Measurements from ENCODE around the gene PTPRD. TPM values are rescaled to one million over a fixed set of nuclear protein-coding genes. Genes with fewer than 3 reads are reported as not detected.

Gene PTPRD
- total RNA-seq, 1 experiment from 2014 or later, result 1.8 TPM

DNA sequence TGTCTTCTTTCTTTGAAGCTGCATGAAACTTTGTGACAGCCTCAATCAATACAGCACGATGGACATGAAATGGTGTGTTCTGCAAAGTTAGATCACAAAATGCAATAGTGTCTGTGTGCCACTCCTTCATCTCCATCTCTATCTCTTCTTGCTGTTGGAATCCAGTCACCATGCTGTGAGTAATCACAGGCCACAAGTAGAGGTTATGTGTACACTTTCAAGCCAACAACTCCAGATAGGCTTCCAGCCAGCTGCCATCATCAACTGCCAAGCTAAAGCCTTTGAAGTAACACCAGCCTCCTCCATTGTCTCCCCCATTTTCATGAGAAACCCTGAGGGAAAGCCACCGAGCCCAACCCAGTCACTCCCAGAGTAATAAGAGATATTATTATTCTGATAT, 360.6 kb downstream of the PTPRD start:
- CTCF ChIA-PET, result no interaction called here
- H3K27ac Mint-ChIP-seq (ENCODE audit: unreplicated experiment), result no peak overlapping the region
- TF ChIP-seq, protein P1, sequence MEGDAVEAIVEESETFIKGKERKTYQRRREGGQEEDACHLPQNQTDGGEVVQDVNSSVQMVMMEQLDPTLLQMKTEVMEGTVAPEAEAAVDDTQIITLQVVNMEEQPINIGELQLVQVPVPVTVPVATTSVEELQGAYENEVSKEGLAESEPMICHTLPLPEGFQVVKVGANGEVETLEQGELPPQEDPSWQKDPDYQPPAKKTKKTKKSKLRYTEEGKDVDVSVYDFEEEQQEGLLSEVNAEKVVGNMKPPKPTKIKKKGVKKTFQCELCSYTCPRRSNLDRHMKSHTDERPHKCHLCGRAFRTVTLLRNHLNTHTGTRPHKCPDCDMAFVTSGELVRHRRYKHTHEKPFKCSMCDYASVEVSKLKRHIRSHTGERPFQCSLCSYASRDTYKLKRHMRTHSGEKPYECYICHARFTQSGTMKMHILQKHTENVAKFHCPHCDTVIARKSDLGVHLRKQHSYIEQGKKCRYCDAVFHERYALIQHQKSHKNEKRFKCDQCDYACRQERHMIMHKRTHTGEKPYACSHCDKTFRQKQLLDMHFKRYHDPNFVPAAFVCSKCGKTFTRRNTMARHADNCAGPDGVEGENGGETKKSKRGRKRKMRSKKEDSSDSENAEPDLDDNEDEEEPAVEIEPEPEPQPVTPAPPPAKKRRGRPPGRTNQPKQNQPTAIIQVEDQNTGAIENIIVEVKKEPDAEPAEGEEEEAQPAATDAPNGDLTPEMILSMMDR (IDR thresholded peaks at IDR 0.05; ENCODE audit: unreplicated experiment), result no peak
- H3K4me1 Mint-ChIP-seq (ENCODE audit: low read depth, unreplicated experiment), result no peaks in the 10 kb centered on the region
- no peak for DNase-seq
- BruUV-seq (replicated peaks), result no TSS peak
- no peaks in the 10 kb centered on the region for H3K27me3 Mint-ChIP-seq (ENCODE audit: unreplicated experiment)
- no peaks in the 10 kb centered on the region for H3K36me3 Mint-ChIP-seq (ENCODE audit: insufficient read depth, unreplicated experiment)
- peaks cover 3% of the 10 kb centered on the region for H3K9me3 Mint-ChIP-seq (ENCODE audit: low read depth, unreplicated experiment)
- H3K4me3 Mint-ChIP-seq (ENCODE audit: low read depth, unreplicated experiment), result no peak overlapping the region
- intact Hi-C loops (cut with micrococcal nuclease; ENCODE audit: unreplicated experiment), result no loop called here

DNA sequence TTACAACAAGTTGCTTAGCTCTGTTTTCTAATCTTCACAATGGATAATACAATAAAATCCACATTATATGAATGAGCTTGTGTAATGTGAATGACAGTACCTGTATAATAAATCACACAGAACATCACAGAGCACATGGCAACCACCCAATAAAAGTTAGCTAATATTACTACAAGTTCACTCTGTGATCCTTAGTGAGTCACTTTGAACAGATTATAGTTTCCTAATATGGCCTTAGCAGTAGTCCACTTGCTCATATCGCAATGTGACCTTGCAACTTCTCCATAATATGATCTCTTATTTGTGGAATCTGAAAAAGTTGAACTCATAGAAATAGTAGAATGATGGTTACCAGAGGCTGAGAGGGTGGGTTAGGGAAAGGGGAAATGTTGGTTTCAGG, 361.3 kb downstream of the PTPRD start:
- Mint-ChIP-seq H3K4me3 (ENCODE audit: low read depth, unreplicated experiment) (no peak overlapping the region), H3K9me3 (ENCODE audit: low read depth, unreplicated experiment) (peaks cover 3% of the 10 kb centered on the region), H3K4me1 (ENCODE audit: low read depth, unreplicated experiment) (no peaks in the 10 kb centered on the region), H3K27ac (ENCODE audit: unreplicated experiment) (no peak overlapping the region), H3K27me3 (ENCODE audit: unreplicated experiment) (no peaks in the 10 kb centered on the region), H3K36me3 (ENCODE audit: insufficient read depth, unreplicated experiment) (no peaks in the 10 kb centered on the region)
- no peak for DNase-seq
- no TSS peak for BruUV-seq (replicated peaks)
- TF ChIP-seq, protein P1 (IDR thresholded peaks at IDR 0.05; ENCODE audit: unreplicated experiment), result no peak
- intact Hi-C loops (cut with micrococcal nuclease; ENCODE audit: unreplicated experiment), result no loop called here
- CTCF ChIA-PET, result interaction anchor here (1.0 kb wide), 1 partner anchor 16 kb away, joined by 10 read pairs; no protein-coding TSS in a partner anchor

DNA sequence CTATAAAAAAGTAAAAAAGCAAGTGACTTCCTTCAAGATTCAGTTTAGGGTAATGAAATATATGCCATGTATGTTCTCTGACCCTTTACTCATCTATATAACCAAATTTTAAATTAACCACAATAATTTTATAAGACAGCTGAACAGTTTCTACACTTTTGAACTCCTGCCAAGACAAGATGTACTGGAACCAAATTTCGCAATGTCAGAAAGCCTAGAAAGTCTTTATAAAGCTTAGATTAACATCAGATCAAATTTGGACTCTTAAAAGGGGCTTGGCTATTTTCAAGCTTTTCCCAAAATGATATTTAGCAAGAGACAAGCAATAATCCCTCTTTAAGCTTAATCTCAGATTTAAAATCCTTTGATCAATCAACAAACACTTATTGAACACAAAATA, 362.6 kb downstream of the PTPRD start:
- H3K36me3 Mint-ChIP-seq (ENCODE audit: insufficient read depth, unreplicated experiment), result no peaks in the 10 kb centered on the region
- no TSS peak for BruUV-seq (replicated peaks)
- no peaks in the 10 kb centered on the region for H3K27me3 Mint-ChIP-seq (ENCODE audit: unreplicated experiment)
- H3K9me3 Mint-ChIP-seq (ENCODE audit: low read depth, unreplicated experiment), result no peaks in the 10 kb centered on the region
- no peak for DNase-seq
- no peaks in the 10 kb centered on the region for H3K4me1 Mint-ChIP-seq (ENCODE audit: low read depth, unreplicated experiment)
- intact Hi-C loops (cut with micrococcal nuclease; ENCODE audit: unreplicated experiment), result no loop called here
- CTCF ChIA-PET, result no interaction called here
- TF ChIP-seq, protein P1 (IDR thresholded peaks at IDR 0.05; ENCODE audit: unreplicated experiment), result no peak
- H3K4me3 Mint-ChIP-seq (ENCODE audit: low read depth, unreplicated experiment), result no peak overlapping the region
- no peak overlapping the region for H3K27ac Mint-ChIP-seq (ENCODE audit: unreplicated experiment)

DNA sequence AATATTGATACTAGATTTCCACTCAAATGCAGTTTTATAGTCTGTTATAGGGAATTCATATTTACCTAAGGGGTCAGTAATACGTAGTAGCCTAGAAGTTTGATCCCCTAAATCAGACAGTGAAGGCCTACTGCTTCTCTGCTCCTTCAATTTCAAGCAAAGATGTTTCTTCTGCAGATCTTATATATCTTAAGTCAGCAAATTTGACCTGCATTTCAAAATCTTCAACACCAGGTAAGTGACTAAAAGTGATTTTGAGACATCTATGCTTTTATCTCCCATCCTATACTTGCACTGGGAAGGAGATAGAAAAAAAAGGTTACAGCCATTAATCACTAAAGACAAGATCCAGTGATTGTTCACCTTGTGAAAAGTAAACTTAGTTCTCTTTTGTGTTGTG, 363.9 kb downstream of the PTPRD start:
- no peaks in the 10 kb centered on the region for H3K9me3 Mint-ChIP-seq (ENCODE audit: low read depth, unreplicated experiment)
- DNase-seq, result no peak
- TF ChIP-seq, protein P1 (IDR thresholded peaks at IDR 0.05; ENCODE audit: unreplicated experiment), result no peak
- intact Hi-C loops (cut with micrococcal nuclease; ENCODE audit: unreplicated experiment), result no loop called here
- BruUV-seq (replicated peaks), result no TSS peak
- H3K36me3 Mint-ChIP-seq (ENCODE audit: insufficient read depth, unreplicated experiment), result no peaks in the 10 kb centered on the region
- no peak overlapping the region for H3K27ac Mint-ChIP-seq (ENCODE audit: unreplicated experiment)
- no peaks in the 10 kb centered on the region for H3K27me3 Mint-ChIP-seq (ENCODE audit: unreplicated experiment)
- no peaks in the 10 kb centered on the region for H3K4me1 Mint-ChIP-seq (ENCODE audit: low read depth, unreplicated experiment)
- H3K4me3 Mint-ChIP-seq (ENCODE audit: low read depth, unreplicated experiment), result no peak overlapping the region
- CTCF ChIA-PET, result no interaction called here

Measured in Calu3 (cell line).